T follicular helper cell (primary cell): ENCODE data around the gene ZNF646.
A peak's percentile ranks its signal among the peaks of the same experiment; 100 is the strongest.

ENCODE experiments used
- DNase-seq: peaks from one replicate; pipeline ENCODE4 v3.0.0-alpha.2; 2020; ENCODE audit warnings: low read depth
- total RNA-seq, 2 experiments: gene quantifications; one replicate each; lab custom pipeline; 2026; lab: John Stamatoyannopoulos, UW

ZNF646 gene
- 61.2 to 113 reads per million in 2 experiments for total RNA-seq

GRCh38 chr16:31073970-31074813 is at the start of gene ZNF646, which contains the start of gene ZNF668:
ZNF646 (plus strand) TSS chr16:31074422; CDS start chr16:31076325, 1,903 bp downstream.
ZNF668 (minus strand) TSS chr16:31074240; CDS start chr16:31064459, 9,781 bp downstream.
- DNase-seq, result peak; percentile 98

GRCh38 chr16:31025339-31025738 is 48.9 kb upstream of the ZNF646 start:
- no peak for DNase-seq

GRCh38 chr16:31029272-31029671 is 45.0 kb upstream of the ZNF646 start:
- DNase-seq, result no peak

- DNase-seq, result no peak
Observed at GRCh38 chr16:31031276-31031675, 42.9 kb upstream of the ZNF646 start.

GRCh38 chr16:31032736-31033708 is 41.2 kb upstream of the ZNF646 start, which contains the start of gene STX4:
STX4 (plus strand) TSS chr16:31033558; CDS start chr16:31033806, 248 bp downstream.
- peak; percentile 97 for DNase-seq

GRCh38 chr16:31033709-31034492 is 40.3 kb upstream of the ZNF646 start:
- DNase-seq, result peak; percentile 84

GRCh38 chr16:31036691-31037090 is 37.5 kb upstream of the ZNF646 start:
- no peak for DNase-seq

GRCh38 chr16:31038993-31039392 is 35.2 kb upstream of the ZNF646 start:
- DNase-seq, result no peak

- no peak for DNase-seq
Observed at GRCh38 chr16:31042866-31043265, 31.4 kb upstream of the ZNF646 start.

- no peak for DNase-seq
Observed at GRCh38 chr16:31043352-31043751, 30.9 kb upstream of the ZNF646 start.

- DNase-seq, result no peak
Observed at GRCh38 chr16:31043898-31044481, 30.2 kb upstream of the ZNF646 start.

- no peak for DNase-seq
Observed at GRCh38 chr16:31050280-31051030, 23.8 kb upstream of the ZNF646 start.

GRCh38 chr16:31052114-31052513 is 22.1 kb upstream of the ZNF646 start:
- DNase-seq, result no peak

GRCh38 chr16:31055613-31056012 is 18.6 kb upstream of the ZNF646 start:
- no peak for DNase-seq

- no peak for DNase-seq
Observed at GRCh38 chr16:31061126-31061812, 13.0 kb upstream of the ZNF646 start.

- no peak for DNase-seq
Observed at GRCh38 chr16:31061813-31062440, 12.3 kb upstream of the ZNF646 start.

GRCh38 chr16:31063495-31063842 is 10.8 kb upstream of the ZNF646 start:
- no peak for DNase-seq

GRCh38 chr16:31063843-31064611 is 10.2 kb upstream of the ZNF646 start:
- no peak for DNase-seq
